Measurements from ENCODE around the gene PPP6R2. TPM values are rescaled to one million over a fixed set of nuclear protein-coding genes. Genes with fewer than 3 reads are reported as not detected.

Gene PPP6R2
- total and polyA plus RNA-seq, 2 of the 8 experiments (the other 6 are each of a cell fraction or from before 2014, with no cell fraction given) = 25.0 to 32.2 TPM

GRCh38 chr22:50308597-50308935 is 34.6 kb upstream of the PPP6R2 start (continued):
- TF ChIP-seq HDAC6 (IDR thresholded peaks at IDR 0.05; ENCODE audit: low read depth, low read length) (no peak), ZNF274 (IDR thresholded peaks at IDR 0.05; ENCODE audit: borderline replicate concordance, extremely low read depth, low read length) (no peak)
